ENCODE results near the gene MED31. TPM values are rescaled to one million over a fixed set of nuclear protein-coding genes. Genes with fewer than 3 reads are reported as not detected.

MED31 gene
- total and polyA plus RNA-seq, 12 donors: 8.4 to 18.6 (median 14.6) TPM

GRCh38 chr17:6681671-6682070 lies 30.3 kb upstream of the MED31 start:
- ATAC-seq (no peak), DNase-seq (no peak)
- no peak overlapping the region for H3K27ac ChIP-seq
- intact Hi-C loops (cut with DNase I): no loop called here
- WGBS, 2 donors: 71 to 82% methylated on average over 5 of the region's 5 CpGs
- peaks cover 4 to 43% (median 34%) of the 10 kb centered on the region in 7 donors for H3K27me3 ChIP-seq
- no peaks in the 10 kb centered on the region for H3K36me3 ChIP-seq
- no peak for TF ChIP-seq CTCF (IDR thresholded peaks at IDR 0.05)
- no peak overlapping the region for H3K4me3 ChIP-seq
- H3K9me3 ChIP-seq: no peaks in the 10 kb centered on the region
- H3K4me1 ChIP-seq: no peaks in the 10 kb centered on the region

- ATAC-seq (no peak), DNase-seq (no peak)
- Histone ChIP-seq H3K27ac (no peak overlapping the region), H3K27me3 (peaks cover 4 to 48% (median 34%) of the 10 kb centered on the region in 7 donors), H3K36me3 (no peaks in the 10 kb centered on the region), H3K4me3 (no peak overlapping the region), H3K4me1 (no peaks in the 10 kb centered on the region), H3K9me3 (no peaks in the 10 kb centered on the region)
- intact Hi-C loops (cut with DNase I): no loop called here
- WGBS, 2 donors: 66 to 71% methylated on average over 4 of the region's 4 CpGs
- TF ChIP-seq CTCF (IDR thresholded peaks at IDR 0.05): no peak
Measured at GRCh38 chr17:6681176-6681575, 29.8 kb upstream of the MED31 start.

GRCh38 chr17:6679241-6679640 lies 27.8 kb upstream of the MED31 start:
- Histone ChIP-seq H3K27ac (no peak overlapping the region), H3K4me3 (no peak overlapping the region), H3K9me3 (no peaks in the 10 kb centered on the region), H3K27me3 (peaks cover 4 to 48% (median 26%) of the 10 kb centered on the region in 7 donors), H3K4me1 (no peaks in the 10 kb centered on the region), H3K36me3 (no peaks in the 10 kb centered on the region)
- DNase-seq: no peak
- ATAC-seq: no peak
- no peak for TF ChIP-seq CTCF (IDR thresholded peaks at IDR 0.05)
- WGBS, 2 donors: 83 to 85% methylated on average over 6 of the region's 6 CpGs
- intact Hi-C loops (cut with DNase I): loop anchor here in 1 of 10 donors (10.0 kb wide), 1 partner anchor 156 kb away; the partner anchor contains the start of gene TEKT1

- H3K9me3 ChIP-seq: no peaks in the 10 kb centered on the region
- WGBS, 2 donors: 62 to 63% methylated on average over 7 of the region's 7 CpGs
- peaks cover 4 to 48% (median 26%) of the 10 kb centered on the region in 7 donors for H3K27me3 ChIP-seq
- DNase-seq: no peak
- TF ChIP-seq CTCF (IDR thresholded peaks at IDR 0.05): no peak
- no peak overlapping the region for H3K27ac ChIP-seq
- ATAC-seq: no peak
- intact Hi-C loops (cut with DNase I): loop anchor here in 1 of 10 donors (10.0 kb wide), 1 partner anchor 157 kb away; the partner anchor contains the start of gene TEKT1
- H3K36me3 ChIP-seq: no peaks in the 10 kb centered on the region
- H3K4me3 ChIP-seq: no peak overlapping the region
- H3K4me1 ChIP-seq: no peaks in the 10 kb centered on the region
Measured at GRCh38 chr17:6677946-6678345, 26.5 kb upstream of the MED31 start.
